GM20000 (cell line): ENCODE results near the gene SLC38A8.

ENCODE experiments used
- DNase-seq: peaks from one replicate; pipeline ENCODE4 v3.0.0; 2012; ENCODE audit warnings: low spot score
- TF ChIP-seq, protein P1 (sequence below): IDR thresholded peaks from 2 replicates; pipeline ENCODE4 v1.5.1; 2012; ENCODE audit warnings: mild to moderate bottlenecking, control low read depth; ENCODE audit errors: extremely low read depth, missing control alignments

SLC38A8 gene

GRCh38 chr16:84043486-84044117, 1.0 kb upstream of the SLC38A8 start:
- TF ChIP-seq, protein P1, sequence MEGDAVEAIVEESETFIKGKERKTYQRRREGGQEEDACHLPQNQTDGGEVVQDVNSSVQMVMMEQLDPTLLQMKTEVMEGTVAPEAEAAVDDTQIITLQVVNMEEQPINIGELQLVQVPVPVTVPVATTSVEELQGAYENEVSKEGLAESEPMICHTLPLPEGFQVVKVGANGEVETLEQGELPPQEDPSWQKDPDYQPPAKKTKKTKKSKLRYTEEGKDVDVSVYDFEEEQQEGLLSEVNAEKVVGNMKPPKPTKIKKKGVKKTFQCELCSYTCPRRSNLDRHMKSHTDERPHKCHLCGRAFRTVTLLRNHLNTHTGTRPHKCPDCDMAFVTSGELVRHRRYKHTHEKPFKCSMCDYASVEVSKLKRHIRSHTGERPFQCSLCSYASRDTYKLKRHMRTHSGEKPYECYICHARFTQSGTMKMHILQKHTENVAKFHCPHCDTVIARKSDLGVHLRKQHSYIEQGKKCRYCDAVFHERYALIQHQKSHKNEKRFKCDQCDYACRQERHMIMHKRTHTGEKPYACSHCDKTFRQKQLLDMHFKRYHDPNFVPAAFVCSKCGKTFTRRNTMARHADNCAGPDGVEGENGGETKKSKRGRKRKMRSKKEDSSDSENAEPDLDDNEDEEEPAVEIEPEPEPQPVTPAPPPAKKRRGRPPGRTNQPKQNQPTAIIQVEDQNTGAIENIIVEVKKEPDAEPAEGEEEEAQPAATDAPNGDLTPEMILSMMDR: no peak
- DNase-seq: no peak

DNA sequence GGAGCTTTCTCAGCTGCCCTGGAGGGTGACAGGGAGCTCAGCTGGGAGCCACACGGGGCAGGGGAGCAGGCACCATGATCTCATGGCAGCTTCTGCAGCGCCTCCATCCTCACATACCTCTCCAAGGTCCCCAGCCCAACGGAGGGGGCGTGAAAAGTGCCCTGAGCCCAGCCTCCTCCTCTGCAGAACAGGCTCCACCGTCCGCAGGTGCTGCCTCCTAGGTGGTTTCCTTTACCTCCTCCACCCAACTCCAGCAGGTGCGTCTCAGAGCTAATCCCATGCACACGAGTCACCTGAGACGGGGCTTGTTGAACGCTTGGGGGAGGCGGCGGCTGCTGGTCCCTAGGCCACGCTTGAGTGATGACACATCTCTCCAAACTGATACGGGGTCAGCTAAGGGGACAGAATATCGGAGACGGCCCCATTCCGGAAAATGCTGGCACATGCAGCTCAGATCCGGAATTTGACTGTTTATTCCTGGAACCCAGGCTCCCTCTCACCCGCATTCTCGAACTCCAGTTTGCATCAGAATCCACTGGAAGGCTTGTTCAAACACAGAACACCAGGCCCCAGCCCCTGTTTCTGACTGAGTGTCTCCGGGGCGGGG, 387 bp upstream of the SLC38A8 start:
- TF ChIP-seq, protein P1: no peak
- no peak for DNase-seq

DNA sequence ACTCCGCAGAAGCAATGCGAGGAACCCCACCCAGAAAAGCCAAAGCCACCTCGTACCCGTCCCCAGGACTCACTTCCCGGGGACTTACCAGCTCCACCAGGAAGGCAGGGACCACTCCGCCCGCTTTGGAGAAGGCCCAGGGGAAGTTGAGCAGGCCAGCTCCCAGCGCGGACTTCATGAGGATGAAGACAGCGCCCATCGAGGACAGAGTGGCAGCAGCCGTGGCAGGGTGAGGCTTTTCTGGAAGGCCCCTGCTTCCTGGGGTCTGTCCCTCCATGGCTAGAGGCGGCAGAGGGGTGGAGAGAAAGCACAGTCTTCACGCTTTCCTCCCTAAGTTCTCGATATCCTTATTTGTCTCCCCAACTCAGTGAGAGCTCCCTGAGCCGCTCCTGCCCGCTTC, 714 bp downstream of the SLC38A8 start:
- no peak for DNase-seq
- TF ChIP-seq, protein P1: no peak

DNA sequence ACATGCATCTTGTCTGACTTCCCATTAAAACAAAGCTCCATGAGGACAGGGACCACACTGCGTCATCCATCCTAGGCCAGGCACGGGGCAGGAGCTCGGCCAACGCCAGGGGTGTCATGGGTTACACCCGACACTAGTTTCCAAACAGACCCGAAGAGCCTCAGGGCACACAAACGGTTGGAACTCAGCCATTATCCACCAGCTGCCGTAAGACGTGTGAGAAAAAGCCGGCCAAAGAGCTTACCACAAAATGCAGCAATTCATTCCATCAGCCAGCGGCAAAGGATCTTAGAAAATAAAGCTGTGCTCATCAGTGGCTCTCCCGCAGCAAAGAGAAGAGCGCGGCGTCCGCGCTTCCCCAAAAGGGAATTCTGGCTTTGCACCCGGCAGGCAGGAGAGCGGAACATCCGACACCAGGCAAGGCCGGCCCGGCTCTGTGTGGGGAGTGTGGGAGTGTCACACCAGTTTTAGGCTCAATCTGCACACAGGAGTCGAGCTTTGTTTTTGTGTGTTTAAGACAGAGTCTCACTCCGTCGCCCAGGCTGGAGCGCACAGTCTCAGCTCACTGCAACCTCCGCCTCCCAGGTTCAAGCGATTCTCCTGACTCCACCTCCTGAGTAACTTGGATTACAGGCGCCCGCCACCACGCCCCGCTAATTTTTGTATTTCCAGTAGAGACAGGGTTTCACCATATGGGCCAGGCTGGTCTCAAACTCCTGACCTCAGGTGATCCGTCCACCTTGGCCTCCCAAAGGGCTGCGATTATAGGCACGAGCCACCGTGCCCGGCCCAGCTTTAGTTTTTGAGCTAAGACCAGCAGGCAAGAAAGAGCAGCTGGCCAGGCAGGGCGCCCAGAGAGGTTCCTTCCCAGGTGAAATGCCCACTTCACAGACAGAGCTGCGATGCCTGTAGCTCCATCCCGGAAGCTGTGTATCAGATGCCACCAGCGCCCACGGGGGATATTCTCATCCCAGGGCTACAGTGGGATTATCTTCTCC, 1.5 kb downstream of the SLC38A8 start:
- TF ChIP-seq, protein P1: no peak
- no peak for DNase-seq

DNA sequence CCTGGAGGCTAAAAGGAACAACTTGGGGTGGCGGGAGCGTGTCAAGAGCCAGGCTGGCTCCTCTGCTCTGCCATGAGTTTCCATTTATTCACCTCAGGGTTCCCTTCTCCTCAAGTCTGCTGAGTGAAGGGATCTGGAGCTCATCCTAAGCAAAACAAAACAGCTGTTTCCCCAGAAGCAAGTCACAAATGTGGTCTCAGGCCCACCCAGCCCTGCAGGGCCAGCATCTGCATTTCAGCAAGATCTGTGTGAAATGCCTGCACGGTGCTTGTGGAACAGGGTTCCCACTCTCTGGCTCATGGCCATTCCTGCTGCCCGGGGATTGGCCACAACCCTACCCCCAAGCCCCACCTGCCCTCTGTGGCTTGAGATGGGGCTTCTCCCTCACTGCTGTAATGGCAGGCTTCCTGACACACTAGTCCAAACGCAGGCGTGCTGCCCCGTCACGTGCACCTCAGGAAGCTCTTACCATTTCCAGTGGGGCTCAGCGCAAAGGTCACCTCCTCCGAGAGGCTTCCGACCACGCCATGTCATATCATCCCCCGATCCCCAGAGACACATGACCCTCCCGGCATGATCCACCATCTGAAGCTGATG, 2.3 kb downstream of the SLC38A8 start:
- TF ChIP-seq, protein P1: no peak
- no peak for DNase-seq

GRCh38 chr16:84039696-84040095, 2.9 kb downstream of the SLC38A8 start:
- DNase-seq: no peak
- TF ChIP-seq, protein P1: no peak
